ENCODE data around the gene DENND4C. TPM values are rescaled to one million over a fixed set of nuclear protein-coding genes. Genes with fewer than 3 reads are reported as not detected.
"Not testable (repeated sequence)": the region's sequence is repeated elsewhere in the genome, so short reads cannot be mapped to it uniquely, and the experiment has no call there.

Gene DENND4C
- total and polyA plus RNA-seq, 2 of the 4 experiments (the other 2 are of a cell fraction) = 9.0 to 32.6 TPM

DNA sequence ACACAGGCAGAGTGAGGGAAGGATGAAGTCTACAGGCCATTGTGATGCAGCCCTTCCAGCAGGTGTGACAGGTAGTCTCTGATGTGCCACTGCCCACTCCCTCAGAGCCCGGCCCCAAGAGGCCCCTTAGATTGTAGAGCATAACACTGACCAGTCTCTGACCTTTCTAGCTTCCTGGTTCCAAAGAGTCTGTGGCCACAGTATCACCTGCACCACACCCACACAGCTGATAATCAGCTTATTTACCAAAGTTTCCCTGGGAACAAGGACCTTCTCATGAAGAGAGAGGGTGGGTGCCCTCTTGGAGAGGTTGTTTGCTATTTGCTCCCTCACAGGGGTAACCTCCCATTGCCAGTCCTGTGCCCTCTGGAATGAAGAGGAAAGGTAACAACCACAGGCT lies 167.4 kb downstream of the DENND4C start:
- no peak overlapping the region for H3K56ac ChIP-seq (ENCODE audit: extremely low read depth, insufficient read depth, low read length)
- POLR2A ChIA-PET (ENCODE audit: unreplicated experiment) = no interaction called here
- H3K27me3 ChIP-seq (ENCODE audit: control insufficient read depth, insufficient read depth, low read length) = peaks cover 10% of the 10 kb centered on the region
- H2AFZ ChIP-seq (replicated peaks; ENCODE audit: low read length, poor library complexity) = no peak overlapping the region
- no peak overlapping the region for H3K4ac ChIP-seq (ENCODE audit: low read depth, low read length)
- in situ Hi-C loops (cut with MboI; ENCODE audit: low sequenced_read_pairs) = no loop called here
- no peak overlapping the region for H2BK120ac ChIP-seq (ENCODE audit: low read depth, low read length)
- dilution Hi-C loops (cut with HindIII; ENCODE audit: low sequenced_read_pairs, unreplicated experiment) = no loop called here
- ATAC-seq (ENCODE audit: low read depth) (no peak), DNase-seq (no peak)
- no peak overlapping the region for H3K4me2 ChIP-seq (ENCODE audit: low read depth, low read length)
- H3K18ac ChIP-seq (ENCODE audit: low read depth, low read length) = no peak overlapping the region
- CTCF ChIA-PET = no interaction called here
- H3K4me3 ChIP-seq (ENCODE audit: insufficient read depth, low read depth, low read length) = no peak overlapping the region
- H4K5ac ChIP-seq (ENCODE audit: low read depth, low read length) = no peak overlapping the region
- H3K9me1 ChIP-seq (ENCODE audit: insufficient read depth, low read length) = no peaks in the 10 kb centered on the region
- peaks cover 4% of the 10 kb centered on the region; the same call in 1 of the 2 replicates for H3K9me3 ChIP-seq (ENCODE audit: control insufficient read depth, insufficient read depth, low read length)
- BruUV-seq (replicated peaks) = no TSS peak
- no peak overlapping the region for H4K91ac ChIP-seq (ENCODE audit: insufficient read depth, low read depth, low read length)
- no peak overlapping the region for H3K14ac ChIP-seq (replicated peaks; ENCODE audit: low read depth, low read length)
- H2AK5ac ChIP-seq (ENCODE audit: low read depth, low read length) = no peak overlapping the region
- no peak overlapping the region for H4K8ac ChIP-seq (ENCODE audit: low read depth in 2 of 2, low read length in 2 of 2)
- no peak overlapping the region for H2BK15ac ChIP-seq (ENCODE audit: low read depth, low read length)
- no peak overlapping the region for H2AK9ac ChIP-seq (replicated peaks; ENCODE audit: low read depth, low read length, poor library complexity)
- no peaks in the 10 kb centered on the region for H3K36me3 ChIP-seq (ENCODE audit: control insufficient read depth, insufficient read depth, low read length)
- H3K9ac ChIP-seq (ENCODE audit: low read depth, low read length) = no peak overlapping the region
- 20% methylated on average over 1 of the region's 1 CpG; no CpG with 5 or more reads in 1 of the 2 experiments for WGBS, 2 experiments (ENCODE audit: extremely low coverage in 2 of 2, insufficient read length in 1 of 2)
- H3K27ac ChIP-seq (ENCODE audit: insufficient read depth, low read length) = no peak overlapping the region
- no peak overlapping the region for H2BK5ac ChIP-seq (ENCODE audit: low read depth, low read length, poor library complexity, severe bottlenecking)
- no peak overlapping the region for H3K23ac ChIP-seq (ENCODE audit: low read depth, low read length)
- no peak for TF ChIP-seq MAFK (IDR thresholded peaks at IDR 0.05; ENCODE audit: low read depth, low read length)
- no peak for TF ChIP-seq POLR2A (IDR thresholded peaks at IDR 0.05; ENCODE audit: low read depth, low read length)
- TF ChIP-seq RAD21 (IDR thresholded peaks at IDR 0.05; ENCODE audit: low read length) = no peak
- TF ChIP-seq, protein P1, sequence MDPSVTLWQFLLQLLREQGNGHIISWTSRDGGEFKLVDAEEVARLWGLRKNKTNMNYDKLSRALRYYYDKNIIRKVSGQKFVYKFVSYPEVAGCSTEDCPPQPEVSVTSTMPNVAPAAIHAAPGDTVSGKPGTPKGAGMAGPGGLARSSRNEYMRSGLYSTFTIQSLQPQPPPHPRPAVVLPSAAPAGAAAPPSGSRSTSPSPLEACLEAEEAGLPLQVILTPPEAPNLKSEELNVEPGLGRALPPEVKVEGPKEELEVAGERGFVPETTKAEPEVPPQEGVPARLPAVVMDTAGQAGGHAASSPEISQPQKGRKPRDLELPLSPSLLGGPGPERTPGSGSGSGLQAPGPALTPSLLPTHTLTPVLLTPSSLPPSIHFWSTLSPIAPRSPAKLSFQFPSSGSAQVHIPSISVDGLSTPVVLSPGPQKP (IDR thresholded peaks at IDR 0.05; ENCODE audit: borderline replicate concordance, low read depth, low read length) = no peak
- intact Hi-C loops (cut with micrococcal nuclease) = no loop called here
- H4K20me1 ChIP-seq (ENCODE audit: insufficient read depth, low read length) = no peaks in the 10 kb centered on the region
- H2BK20ac ChIP-seq (ENCODE audit: low read depth, low read length) = no peak overlapping the region
- no peaks in the 10 kb centered on the region for H3K4me1 ChIP-seq (ENCODE audit: control insufficient read depth, insufficient read depth, low read length)
- H3K79me1 ChIP-seq (ENCODE audit: low read depth in 1 of 2, low read length in 2 of 2) = no peaks in the 10 kb centered on the region

DNA sequence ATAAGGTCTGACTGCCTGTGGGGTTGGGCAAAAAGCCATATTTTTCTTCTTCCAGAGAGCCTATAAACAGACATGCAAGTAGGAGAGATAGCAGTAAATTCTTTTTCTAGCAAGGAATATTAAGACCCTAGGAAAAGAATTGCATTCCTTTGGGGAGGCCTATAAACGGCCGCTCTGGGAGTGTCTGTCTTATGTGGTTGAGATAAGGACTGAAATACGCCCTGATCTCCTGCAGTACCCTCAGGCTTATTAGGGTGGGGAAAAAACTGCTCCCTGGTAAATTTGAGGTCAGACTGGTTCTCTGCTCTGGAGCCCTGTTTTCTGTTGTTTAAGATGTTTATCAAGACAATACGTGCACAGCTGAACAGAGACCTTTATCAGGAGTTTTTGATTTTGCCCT lies 172.7 kb downstream of the DENND4C start:
- H3K36me3 ChIP-seq (ENCODE audit: control insufficient read depth, insufficient read depth, low read length); H3K79me1 ChIP-seq (ENCODE audit: low read depth in 1 of 2, low read length in 2 of 2); H3K4ac ChIP-seq (ENCODE audit: low read depth, low read length); H3K4me1 ChIP-seq (ENCODE audit: control insufficient read depth, insufficient read depth, low read length); H2AFZ ChIP-seq (replicated peaks; ENCODE audit: low read length, poor library complexity); in situ Hi-C loops (cut with MboI; ENCODE audit: low sequenced_read_pairs); DNase-seq; H4K91ac ChIP-seq (ENCODE audit: insufficient read depth, low read depth, low read length); H3K9me3 ChIP-seq (ENCODE audit: control insufficient read depth, insufficient read depth, low read length); H4K5ac ChIP-seq (ENCODE audit: low read depth, low read length); H3K27me3 ChIP-seq (ENCODE audit: control insufficient read depth, insufficient read depth, low read length); H3K9ac ChIP-seq (ENCODE audit: low read depth, low read length); H3K27ac ChIP-seq (ENCODE audit: insufficient read depth, low read length); intact Hi-C loops (cut with micrococcal nuclease); H3K56ac ChIP-seq (ENCODE audit: extremely low read depth, insufficient read depth, low read length); H3K14ac ChIP-seq (replicated peaks; ENCODE audit: low read depth, low read length); H3K4me3 ChIP-seq (ENCODE audit: insufficient read depth, low read depth, low read length); H2BK5ac ChIP-seq (ENCODE audit: low read depth, low read length, poor library complexity, severe bottlenecking); dilution Hi-C loops (cut with HindIII; ENCODE audit: low sequenced_read_pairs, unreplicated experiment); H3K4me2 ChIP-seq (ENCODE audit: low read depth, low read length); H2AK9ac ChIP-seq (replicated peaks; ENCODE audit: low read depth, low read length, poor library complexity); POLR2A ChIA-PET (ENCODE audit: unreplicated experiment); H4K8ac ChIP-seq (ENCODE audit: low read depth in 2 of 2, low read length in 2 of 2); H3K18ac ChIP-seq (ENCODE audit: low read depth, low read length); BruUV-seq (replicated peaks); H4K20me1 ChIP-seq (ENCODE audit: insufficient read depth, low read length); CTCF ChIA-PET; ATAC-seq (ENCODE audit: low read depth); H2AK5ac ChIP-seq (ENCODE audit: low read depth, low read length); H2BK20ac ChIP-seq (ENCODE audit: low read depth, low read length); H2BK120ac ChIP-seq (ENCODE audit: low read depth, low read length); H3K23ac ChIP-seq (ENCODE audit: low read depth, low read length); H3K9me1 ChIP-seq (ENCODE audit: insufficient read depth, low read length); H2BK15ac ChIP-seq (ENCODE audit: low read depth, low read length): not testable (repeated sequence)
- 60% methylated on average over 1 of the region's 4 CpGs; no CpG with 5 or more reads in 1 of the 2 experiments for WGBS, 2 experiments (ENCODE audit: extremely low coverage in 2 of 2, insufficient read length in 1 of 2)

All from IMR-90 (cell line).